Thoracic aorta (tissue), 2 donors: ENCODE measurements around the gene COQ4. TPM values are rescaled to one million over a fixed set of nuclear protein-coding genes. Genes with fewer than 3 reads are reported as not detected.
"Not testable (repeated sequence)": the region's sequence is repeated elsewhere in the genome, so short reads cannot be mapped to it uniquely, and the experiment has no call there.

Experiments
- ATAC-seq: fragments of 150-250 bp; one replicate; pipeline ENCODE4 v1.8.0; 2017; ENCODE audit warnings: low read depth; ENCODE audit not compliant: insufficient number of reproducible peaks, low FRiP score
- DNase-seq: peaks from one replicate; pipeline ENCODE4 v3.0.0-alpha.2; 2020; ENCODE audit warnings: low spot score
- H3K27ac ChIP-seq, 2 donors: fragments of 200-600 bp; sonication (generic); 1 replicate in 1 of 2; 2 replicates in 1 of 2; pipeline ENCODE4 v1.5.1; 2016; ENCODE audit warnings: mild to moderate bottlenecking in 2 of 2, moderate library complexity in 2 of 2
- H3K27me3 ChIP-seq: fragments of 200-600 bp; sonication (generic); replicated peaks from 2 replicates; pipeline ENCODE4 v1.6.0; 2016; ENCODE audit warnings: mild to moderate bottlenecking; ENCODE audit not compliant: insufficient read depth
- H3K36me3 ChIP-seq: fragments of 200-600 bp; sonication (generic); one replicate; pipeline ENCODE4 v1.5.1; 2016
- H3K4me1 ChIP-seq, 2 donors: fragments of 200-600 bp; sonication (generic); 1 replicate in 1 of 2; 2 replicates in 1 of 2; pipeline versions ENCODE4 v1.5.1 to v1.6.0; 2016; ENCODE audit warnings: low read depth in 2 of 2, mild to moderate bottlenecking in 1 of 2; ENCODE audit not compliant: control insufficient read depth in 1 of 2
- H3K4me3 ChIP-seq: fragments of 200-600 bp; sonication (generic); 2 replicates; pipeline ENCODE4 v1.5.1; 2016; ENCODE audit warnings: mild to moderate bottlenecking
- H3K9me3 ChIP-seq: fragments of 200-600 bp; sonication (generic); 2 replicates; pipeline ENCODE4 v1.5.1; 2016
- CTCF ChIP-seq: fragments of 200-600 bp; sonication (generic); IDR thresholded peaks from one replicate; pipeline ENCODE4 v1.5.1; 2019; ENCODE audit warnings: antibody characterized with exemption
- total RNA-seq, 2 donors: library from RNA; depleted of rRNA; stranded (reverse); fragments of >200 nt; gene quantifications; one replicate each; pipeline versions ENCODE4 v1.1.0 to v1.2.3, GENCODE V29; 2016

COQ4 gene
- total RNA-seq, 2 donors from 2014 or later: 28.7 to 40.1 TPM

- TF ChIP-seq CTCF: no peak
- no peaks in the 10 kb centered on the region for H3K9me3 ChIP-seq
- peaks cover 18 to 30% of the 10 kb centered on the region in 2 donors for H3K4me1 ChIP-seq
- H3K4me3 ChIP-seq: peak overlapping the region; percentile 100
- no peaks in the 10 kb centered on the region for H3K27me3 ChIP-seq
- ATAC-seq (no peak), DNase-seq (no peak)
- peaks cover 19% of the 10 kb centered on the region for H3K36me3 ChIP-seq
- H3K27ac ChIP-seq: peak overlapping the region; percentile 48 to 63
Observed at GRCh38 chr9:128276574-128277270, 45.9 kb upstream of the COQ4 start.

- H3K9me3 ChIP-seq, H3K27ac ChIP-seq, H3K4me3 ChIP-seq, H3K27me3 ChIP-seq, DNase-seq, H3K36me3 ChIP-seq, ATAC-seq: not testable (repeated sequence)
- H3K4me1 ChIP-seq: peaks cover 11 to 15% of the 10 kb centered on the region in 2 donors
Observed at GRCh38 chr9:128279088-128280073, 43.3 kb upstream of the COQ4 start.

- ATAC-seq: no peak
- TF ChIP-seq CTCF: no peak
- Histone ChIP-seq H3K4me1 (peaks cover 6 to 8% of the 10 kb centered on the region in 2 donors), H3K9me3 (no peaks in the 10 kb centered on the region), H3K27ac (no peak overlapping the region), H3K36me3 (no peaks in the 10 kb centered on the region), H3K4me3 (no peak overlapping the region), H3K27me3 (no peaks in the 10 kb centered on the region)
- no peak for DNase-seq
Observed at GRCh38 chr9:128280084-128280622, 42.5 kb upstream of the COQ4 start.

GRCh38 chr9:128282500-128282899 lies 40.1 kb upstream of the COQ4 start:
- DNase-seq (no peak), ATAC-seq (no peak)
- Histone ChIP-seq H3K27me3 (no peaks in the 10 kb centered on the region), H3K4me1 (peaks cover 0 to under 1% of the 10 kb centered on the region in 2 donors), H3K27ac (no peak overlapping the region), H3K9me3 (no peaks in the 10 kb centered on the region), H3K36me3 (peaks cover 8% of the 10 kb centered on the region), H3K4me3 (no peak overlapping the region)
- no peak for TF ChIP-seq CTCF

- Histone ChIP-seq H3K4me1 (no peaks in the 10 kb centered on the region), H3K27me3 (no peaks in the 10 kb centered on the region), H3K27ac (no peak overlapping the region), H3K36me3 (peaks cover 15% of the 10 kb centered on the region), H3K4me3 (no peak overlapping the region), H3K9me3 (no peaks in the 10 kb centered on the region)
- TF ChIP-seq CTCF: no peak
- ATAC-seq (no peak), DNase-seq (no peak)
Observed at GRCh38 chr9:128285033-128285784, 37.4 kb upstream of the COQ4 start.
